Mucosa of rectum (tissue), 2 donors: ENCODE measurements around the gene FYN.

Source experiments
- H3K27ac ChIP-seq, 2 donors: one replicate each; pipeline ENCODE4 v1.7.0; 2013; ENCODE audit warnings: inconsistent platforms in 2 of 2, low read depth in 2 of 2, low read length in 2 of 2
- H3K27me3 ChIP-seq, 2 donors: one replicate each; pipeline ENCODE4 v1.7.0; 2013; ENCODE audit warnings: low read length in 2 of 2; ENCODE audit not compliant: control insufficient read depth in 2 of 2, insufficient read depth in 2 of 2
- H3K36me3 ChIP-seq, 2 donors: one replicate each; pipeline ENCODE4 v1.7.0; 2013; ENCODE audit warnings: low read length in 2 of 2; ENCODE audit not compliant: control insufficient read depth in 2 of 2, insufficient read depth in 2 of 2
- H3K4me1 ChIP-seq, 2 donors: one replicate each; pipeline ENCODE4 v1.7.0; 2013; ENCODE audit warnings: low read length in 2 of 2, mild to moderate bottlenecking in 1 of 2; ENCODE audit not compliant: control insufficient read depth in 2 of 2, insufficient read depth in 2 of 2
- H3K4me3 ChIP-seq, 2 donors: one replicate each; pipeline ENCODE4 v1.7.0; 2013; ENCODE audit warnings: low read length in 2 of 2
- H3K9ac ChIP-seq, 2 donors: one replicate each; pipeline ENCODE4 v1.7.0; 2013; ENCODE audit warnings: low read length in 2 of 2, low read depth in 1 of 2, mild to moderate bottlenecking in 1 of 2
- H3K9me3 ChIP-seq, 2 donors: one replicate each; pipeline ENCODE4 v1.7.0; 2013; ENCODE audit warnings: low read length in 2 of 2; ENCODE audit not compliant: control insufficient read depth in 2 of 2
- donor health status: healthy.
- donor health status: Normal muscosa, but diverticular disease.

Gene FYN

GRCh38 chr6:111885373-111886027 lies 12.2 kb upstream of the FYN start:
- no peaks in the 10 kb centered on the region for H3K9me3 ChIP-seq
- H3K27ac ChIP-seq = no peak overlapping the region
- H3K4me3 ChIP-seq = no peak overlapping the region
- H3K4me1 ChIP-seq = no peaks in the 10 kb centered on the region
- H3K9ac ChIP-seq = no peak overlapping the region
- H3K36me3 ChIP-seq = no peaks in the 10 kb centered on the region
- no peaks in the 10 kb centered on the region for H3K27me3 ChIP-seq

GRCh38 chr6:111884068-111884467 lies 10.8 kb upstream of the FYN start:
- H3K9me3 ChIP-seq = no peaks in the 10 kb centered on the region
- no peak overlapping the region for H3K4me3 ChIP-seq
- no peak overlapping the region for H3K27ac ChIP-seq
- H3K9ac ChIP-seq = no peak overlapping the region
- H3K27me3 ChIP-seq = no peaks in the 10 kb centered on the region
- H3K4me1 ChIP-seq = no peaks in the 10 kb centered on the region
- no peaks in the 10 kb centered on the region for H3K36me3 ChIP-seq

GRCh38 chr6:111880181-111880888 lies 7.1 kb upstream of the FYN start:
- no peaks in the 10 kb centered on the region for H3K36me3 ChIP-seq

GRCh38 chr6:111875741-111876140 lies 2.5 kb upstream of the FYN start:
- H3K36me3 ChIP-seq = no peaks in the 10 kb centered on the region
- no peaks in the 10 kb centered on the region for H3K9me3 ChIP-seq
- no peak overlapping the region for H3K27ac ChIP-seq
- H3K4me3 ChIP-seq = no peak overlapping the region
- H3K27me3 ChIP-seq = peaks cover 11 to 18% of the 10 kb centered on the region in 2 donors
- H3K4me1 ChIP-seq = peaks cover 4 to 10% of the 10 kb centered on the region in 2 donors
- no peak overlapping the region for H3K9ac ChIP-seq

More at GRCh38 chr6:111880181-111880888, 7.1 kb upstream of the FYN start:
- no peaks in the 10 kb centered on the region for H3K27me3 ChIP-seq
- H3K4me1 ChIP-seq = no peaks in the 10 kb centered on the region
- H3K27ac ChIP-seq = no peak overlapping the region
- H3K4me3 ChIP-seq = no peak overlapping the region
- H3K9me3 ChIP-seq = no peaks in the 10 kb centered on the region
- H3K9ac ChIP-seq = no peak overlapping the region

GRCh38 chr6:111874025-111874415 lies 768 bp upstream of the FYN start:
- Histone ChIP-seq H3K36me3 (no peaks in the 10 kb centered on the region), H3K27ac (no peak overlapping the region), H3K27me3 (peaks cover 13 to 21% of the 10 kb centered on the region in 2 donors), H3K9ac (peak overlapping the region in 1 of 2 donors; percentile 38), H3K9me3 (no peaks in the 10 kb centered on the region), H3K4me3 (peak overlapping the region; percentile 70 to 88), H3K4me1 (peaks cover 4 to 10% of the 10 kb centered on the region in 2 donors)

- H3K27me3 ChIP-seq = peaks cover 14 to 21% of the 10 kb centered on the region in 2 donors
- peak overlapping the region; percentile 54 to 76 for H3K27ac ChIP-seq
- peaks cover 4 to 10% of the 10 kb centered on the region in 2 donors for H3K4me1 ChIP-seq
- peak overlapping the region; percentile 70 to 88 for H3K4me3 ChIP-seq
- peak overlapping the region; percentile 43 to 63 for H3K9ac ChIP-seq
- H3K9me3 ChIP-seq = no peaks in the 10 kb centered on the region
- no peaks in the 10 kb centered on the region for H3K36me3 ChIP-seq
Observed at GRCh38 chr6:111872401-111873177, 663 bp downstream of the FYN start.

GRCh38 chr6:111871725-111872400 lies 1.4 kb downstream of the FYN start:
- Histone ChIP-seq H3K36me3 (no peaks in the 10 kb centered on the region), H3K27ac (peak overlapping the region; percentile 54 to 76), H3K4me3 (peak overlapping the region; percentile 70 to 88), H3K9me3 (no peaks in the 10 kb centered on the region), H3K4me1 (peaks cover 4 to 10% of the 10 kb centered on the region in 2 donors), H3K9ac (peak overlapping the region; percentile 56 to 63), H3K27me3 (peaks cover 14 to 21% of the 10 kb centered on the region in 2 donors)

GRCh38 chr6:111871207-111871606 lies 2.0 kb downstream of the FYN start:
- H3K9me3 ChIP-seq = no peaks in the 10 kb centered on the region
- peak overlapping the region; percentile 54 to 76 for H3K27ac ChIP-seq
- no peaks in the 10 kb centered on the region for H3K36me3 ChIP-seq
- peak overlapping the region; percentile 70 to 88 for H3K4me3 ChIP-seq
- H3K9ac ChIP-seq = peak overlapping the region in 1 of 2 donors; percentile 56
- H3K4me1 ChIP-seq = peaks cover 4 to 10% of the 10 kb centered on the region in 2 donors
- peaks cover 14 to 21% of the 10 kb centered on the region in 2 donors for H3K27me3 ChIP-seq

- no peaks in the 10 kb centered on the region for H3K36me3 ChIP-seq
- H3K9me3 ChIP-seq = no peaks in the 10 kb centered on the region
- H3K4me3 ChIP-seq = peak overlapping the region; percentile 70 to 88
- peaks cover 14 to 21% of the 10 kb centered on the region in 2 donors for H3K27me3 ChIP-seq
- H3K27ac ChIP-seq = no peak overlapping the region
- peaks cover 4 to 10% of the 10 kb centered on the region in 2 donors for H3K4me1 ChIP-seq
- H3K9ac ChIP-seq = no peak overlapping the region
Observed at GRCh38 chr6:111870742-111871064, 2.5 kb downstream of the FYN start.
